ENCODE measurements around the gene SECISBP2.
A peak's percentile ranks its signal among the peaks of the same experiment; 100 is the strongest.
"Not testable (repeated sequence)": the region's sequence is repeated elsewhere in the genome, so short reads cannot be mapped to it uniquely, and the experiment has no call there.

The SECISBP2 gene

DNA sequence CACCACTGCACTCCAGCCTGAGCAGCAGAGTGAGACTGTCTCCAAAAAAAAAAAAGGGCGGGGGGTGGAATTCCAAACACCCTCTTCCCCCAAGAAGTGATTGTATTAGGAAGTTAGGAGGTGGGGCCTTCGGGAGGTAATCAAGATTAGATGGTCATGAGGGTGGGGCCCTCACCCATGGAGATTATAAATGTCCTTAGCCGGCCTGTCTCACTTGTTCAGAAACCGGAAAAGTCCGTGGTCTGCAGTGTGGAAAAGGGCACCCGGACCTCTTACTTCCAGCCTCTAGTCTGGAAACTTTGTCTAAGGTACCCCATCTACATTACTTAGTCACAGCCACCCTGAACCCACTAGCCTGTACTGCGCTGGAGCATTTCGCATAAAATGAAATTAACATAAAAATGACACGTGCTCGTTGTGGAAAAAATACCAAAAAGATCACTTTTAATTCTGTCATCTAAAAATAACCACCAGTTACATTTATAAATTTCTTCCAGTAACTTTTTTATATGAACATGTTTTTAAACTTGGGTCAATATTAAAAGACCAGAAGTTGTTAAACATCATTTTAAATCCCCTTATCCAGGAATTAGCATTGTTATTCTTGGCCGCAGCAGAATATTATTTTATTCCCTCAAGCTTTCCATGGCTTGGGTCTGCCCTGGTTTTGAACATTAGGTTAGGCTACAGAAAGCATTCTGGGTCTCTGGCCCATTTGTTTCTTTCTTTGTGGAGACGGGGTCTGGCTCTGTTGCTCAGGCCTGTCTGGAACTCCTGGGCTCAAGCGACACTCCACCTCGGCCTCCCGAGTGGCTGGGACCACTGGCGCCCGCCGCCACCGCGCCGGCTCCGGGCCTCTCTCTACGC lies 8.5 kb upstream of the SECISBP2 start:
- peak; percentile 50 for DNase-seq (ENCODE audit: low spot score)

GRCh38 chr9:89310475-89311345 lies 7.6 kb upstream of the SECISBP2 start, which contains the start of gene CKS2:
CKS2 (plus strand) TSS chr9:89311195; CDS start chr9:89311293, 98 bp downstream.
- peak; percentile 100 for DNase-seq (ENCODE audit: low spot score)

GRCh38 chr9:89311346-89312221 lies 6.7 kb upstream of the SECISBP2 start:
- DNase-seq (ENCODE audit: low spot score) = peak; percentile 30

GRCh38 chr9:89312222-89312571 lies 6.1 kb upstream of the SECISBP2 start:
- DNase-seq (ENCODE audit: low spot score) = peak; percentile 36

GRCh38 chr9:89313842-89314241 lies 4.5 kb upstream of the SECISBP2 start:
- peak; percentile 18 for DNase-seq (ENCODE audit: low spot score)

- no peak for DNase-seq (ENCODE audit: low spot score)
Observed at GRCh38 chr9:89314955-89315354, 3.3 kb upstream of the SECISBP2 start.

DNA sequence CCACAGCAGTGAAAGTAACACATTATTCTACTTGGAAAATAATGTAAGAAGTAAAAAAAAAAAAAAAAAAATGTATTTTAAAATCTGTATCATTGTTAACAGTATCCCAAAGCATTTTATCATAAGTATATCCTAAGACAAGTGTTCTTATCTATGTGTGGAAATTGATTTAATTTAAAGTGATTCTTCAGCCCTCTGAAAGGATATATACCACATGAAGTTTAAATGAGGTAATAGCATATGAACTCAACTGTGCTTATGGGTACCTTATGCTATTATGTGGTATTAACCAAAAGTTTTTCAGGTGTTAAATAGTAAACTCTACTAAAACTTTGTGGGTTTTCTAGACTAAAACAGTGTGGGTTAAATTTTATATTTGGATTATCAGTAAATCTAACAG lies 2.8 kb upstream of the SECISBP2 start:
- no peak for DNase-seq (ENCODE audit: low spot score)

- no peak for DNase-seq (ENCODE audit: low spot score)
Observed at GRCh38 chr9:89317282-89317681, 1.0 kb upstream of the SECISBP2 start.

DNA sequence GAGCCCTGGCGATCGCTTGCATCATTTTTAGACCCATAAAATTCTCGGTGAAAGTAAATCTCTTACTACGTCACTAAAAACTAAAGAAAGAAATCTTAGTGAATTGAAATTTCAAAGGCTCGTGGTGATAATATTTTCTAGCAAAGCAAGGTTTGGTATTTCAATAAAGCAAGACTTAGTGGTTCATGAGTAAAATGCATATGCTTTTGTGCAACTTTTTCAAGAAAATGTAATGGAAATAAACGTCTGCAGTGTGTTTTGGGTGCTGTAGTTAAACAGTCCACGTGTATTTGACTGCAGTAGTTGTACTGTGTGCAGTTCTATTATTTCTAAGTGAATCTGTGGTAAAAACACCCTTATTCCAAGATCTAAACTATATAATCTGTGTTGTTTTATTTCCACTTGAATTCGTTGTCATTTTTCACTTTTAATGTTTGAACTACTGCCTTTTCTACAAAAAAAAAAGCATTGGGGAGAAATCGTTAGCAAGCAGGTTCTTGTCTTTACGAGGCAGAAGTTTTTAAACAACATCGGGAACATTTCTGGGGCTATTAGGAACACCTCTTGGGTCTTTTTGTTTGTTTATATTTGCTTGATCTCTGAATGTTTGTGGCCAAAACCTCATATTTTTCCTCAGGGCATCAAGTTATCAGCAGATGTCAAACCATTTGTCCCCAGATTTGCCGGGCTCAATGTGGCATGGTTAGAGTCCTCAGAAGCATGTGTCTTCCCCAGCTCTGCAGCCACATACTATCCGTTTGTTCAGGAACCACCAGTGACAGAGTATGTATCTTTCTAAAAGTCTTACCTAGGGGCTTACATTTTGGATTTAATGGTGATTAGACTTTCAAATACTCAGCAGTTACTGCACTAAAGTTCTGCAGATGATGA lies 960 bp downstream of the SECISBP2 start:
- DNase-seq (ENCODE audit: low spot score) = no peak

GRCh38 chr9:89323390-89323789 lies 5.1 kb downstream of the SECISBP2 start:
- DNase-seq (ENCODE audit: low spot score) = no peak

- no peak for DNase-seq (ENCODE audit: low spot score)
Observed at GRCh38 chr9:89325733-89326132, 7.4 kb downstream of the SECISBP2 start.

- DNase-seq (ENCODE audit: low spot score) = no peak
Observed at GRCh38 chr9:89328064-89328463, 9.8 kb downstream of the SECISBP2 start.

DNA sequence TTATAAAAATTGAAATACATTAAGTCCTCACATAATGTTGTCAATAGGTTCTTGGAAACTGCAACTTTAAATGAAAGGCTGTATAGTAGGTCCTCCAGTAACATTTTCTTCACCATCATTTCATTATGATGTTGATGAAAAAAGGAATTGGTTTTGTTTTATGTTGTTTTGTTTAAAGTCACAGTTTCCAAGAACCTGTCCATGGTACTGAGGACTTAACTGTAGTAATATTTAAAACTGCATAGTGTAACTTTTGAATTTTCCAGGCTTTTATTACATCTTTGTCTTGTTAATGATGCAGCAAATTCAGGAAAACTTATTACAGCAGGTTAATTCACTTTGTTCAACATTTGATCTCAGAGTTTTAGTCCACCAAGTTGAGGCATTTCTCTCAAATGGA lies 11.6 kb downstream of the SECISBP2 start:
- DNase-seq (ENCODE audit: low spot score) = no peak

DNA sequence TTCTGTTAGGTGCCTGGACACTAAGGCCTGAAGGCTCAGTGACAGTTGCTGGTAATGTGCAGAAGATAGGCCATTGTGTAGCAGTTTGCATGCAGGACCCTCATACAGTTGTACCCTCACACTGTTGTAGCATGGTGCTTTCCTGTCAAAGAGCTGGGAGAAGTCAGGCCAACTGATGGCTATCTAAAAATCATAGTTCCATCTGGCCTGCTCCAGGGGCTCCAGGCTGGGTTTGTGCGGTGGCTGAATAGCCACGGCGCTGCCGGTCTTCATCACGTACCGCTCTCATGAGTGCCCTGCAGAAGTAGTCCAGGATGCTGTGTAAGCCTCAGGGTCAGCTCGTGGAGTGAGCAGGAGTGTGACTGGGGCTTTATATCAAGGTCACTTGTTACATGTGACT lies 12.2 kb downstream of the SECISBP2 start:
- no peak for DNase-seq (ENCODE audit: low spot score)

- no peak for DNase-seq (ENCODE audit: low spot score)
Observed at GRCh38 chr9:89339807-89340206, 21.5 kb downstream of the SECISBP2 start.

DNA sequence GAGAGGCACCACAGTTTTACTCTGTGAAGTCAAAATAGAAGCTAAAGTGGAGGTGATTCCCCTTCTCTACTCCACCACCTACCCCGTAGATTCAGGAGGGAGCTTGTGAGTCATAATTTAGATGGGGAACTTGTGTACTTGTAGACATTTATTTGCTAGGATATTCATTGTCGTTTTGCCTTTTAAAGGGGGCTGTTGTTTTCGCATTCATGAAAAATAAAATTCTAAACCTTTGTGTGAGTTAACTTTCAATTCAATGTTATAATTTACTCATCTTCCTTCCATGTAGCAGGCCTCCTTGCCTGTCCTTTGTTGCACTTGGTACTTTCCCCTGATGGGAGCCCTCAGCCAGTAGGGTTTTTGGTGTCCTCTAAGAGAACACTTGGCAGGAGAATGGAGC lies 22.0 kb downstream of the SECISBP2 start:
- DNase-seq (ENCODE audit: low spot score) = no peak

DNA sequence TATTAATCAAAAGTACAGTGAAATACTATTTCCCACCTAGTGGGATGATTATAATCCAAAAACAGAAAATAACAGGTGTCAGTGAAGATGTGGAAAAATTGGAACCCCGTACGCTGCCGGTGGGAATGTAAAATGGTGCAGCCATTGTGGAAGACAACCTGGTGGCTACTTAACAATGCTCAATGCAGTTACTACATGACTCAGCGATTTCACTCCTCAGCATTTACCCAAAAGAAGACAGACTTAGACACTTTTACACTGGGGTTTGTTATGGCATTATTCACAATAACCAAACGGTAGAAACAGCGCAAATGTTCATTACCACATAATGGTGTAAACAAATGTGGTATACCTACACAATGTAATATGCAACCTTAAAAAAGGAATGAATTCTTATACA lies 23.9 kb downstream of the SECISBP2 start:
- DNase-seq (ENCODE audit: low spot score) = no peak

DNA sequence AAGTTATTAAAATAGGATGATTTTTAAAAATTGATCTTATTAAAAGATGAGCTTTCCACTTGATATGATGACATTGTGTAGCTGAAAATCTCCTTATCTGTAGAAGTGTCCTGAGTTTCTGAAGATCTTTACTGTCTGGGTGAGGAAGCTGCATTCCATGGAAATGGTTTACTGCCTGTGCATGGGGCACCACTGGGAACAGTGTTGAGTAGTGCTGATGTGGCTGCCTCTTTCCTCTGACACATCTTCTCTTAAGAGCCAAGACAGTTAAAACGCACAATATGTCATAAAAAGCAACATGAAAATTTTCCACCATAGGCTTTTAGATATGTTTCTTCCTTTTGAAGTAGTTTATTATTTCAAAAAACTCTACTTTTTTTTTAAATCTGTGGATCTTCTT lies 24.6 kb downstream of the SECISBP2 start:
- DNase-seq (ENCODE audit: low spot score) = no peak

- not testable (repeated sequence) for DNase-seq (ENCODE audit: low spot score)
Observed at GRCh38 chr9:89343812-89344211, 25.5 kb downstream of the SECISBP2 start.

- no peak for DNase-seq (ENCODE audit: low spot score)
Observed at GRCh38 chr9:89345476-89345875, 27.2 kb downstream of the SECISBP2 start.

GRCh38 chr9:89346696-89347095 lies 28.4 kb downstream of the SECISBP2 start:
- no peak for DNase-seq (ENCODE audit: low spot score)
